HL-60 (cell line): ENCODE results near the gene PLK1.
"Not testable (repeated sequence)": the region's sequence is repeated elsewhere in the genome, so short reads cannot be mapped to it uniquely, and the experiment has no call there.

Experiments used
- POLR2AphosphoS5 ChIP-seq: IDR thresholded peaks from 2 replicates; pipeline ENCODE4 v1.6.1; 2012; ENCODE audit warnings: low read depth
- REST ChIP-seq: IDR thresholded peaks from 2 replicates; pipeline ENCODE4 v1.6.1; 2012; ENCODE audit warnings: low read depth; ENCODE audit not compliant: insufficient replicate concordance
- SPI1 ChIP-seq: IDR thresholded peaks from 2 replicates; pipeline ENCODE4 v1.6.1; 2012; ENCODE audit warnings: low read depth, mild to moderate bottlenecking, borderline replicate concordance
- TF ChIP-seq, protein P1 (sequence below): IDR thresholded peaks from one replicate; pipeline ENCODE4 v1.5.1; 2011; ENCODE audit warnings: low read length, control low read depth, inconsistent platforms; ENCODE audit not compliant: insufficient read depth

- not testable (repeated sequence) for TF ChIP-seq POLR2AphosphoS5, SPI1, REST
- TF ChIP-seq, protein P1, sequence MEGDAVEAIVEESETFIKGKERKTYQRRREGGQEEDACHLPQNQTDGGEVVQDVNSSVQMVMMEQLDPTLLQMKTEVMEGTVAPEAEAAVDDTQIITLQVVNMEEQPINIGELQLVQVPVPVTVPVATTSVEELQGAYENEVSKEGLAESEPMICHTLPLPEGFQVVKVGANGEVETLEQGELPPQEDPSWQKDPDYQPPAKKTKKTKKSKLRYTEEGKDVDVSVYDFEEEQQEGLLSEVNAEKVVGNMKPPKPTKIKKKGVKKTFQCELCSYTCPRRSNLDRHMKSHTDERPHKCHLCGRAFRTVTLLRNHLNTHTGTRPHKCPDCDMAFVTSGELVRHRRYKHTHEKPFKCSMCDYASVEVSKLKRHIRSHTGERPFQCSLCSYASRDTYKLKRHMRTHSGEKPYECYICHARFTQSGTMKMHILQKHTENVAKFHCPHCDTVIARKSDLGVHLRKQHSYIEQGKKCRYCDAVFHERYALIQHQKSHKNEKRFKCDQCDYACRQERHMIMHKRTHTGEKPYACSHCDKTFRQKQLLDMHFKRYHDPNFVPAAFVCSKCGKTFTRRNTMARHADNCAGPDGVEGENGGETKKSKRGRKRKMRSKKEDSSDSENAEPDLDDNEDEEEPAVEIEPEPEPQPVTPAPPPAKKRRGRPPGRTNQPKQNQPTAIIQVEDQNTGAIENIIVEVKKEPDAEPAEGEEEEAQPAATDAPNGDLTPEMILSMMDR: not testable (repeated sequence)
Observed at GRCh38 chr16:23737423-23738028, 58.8 kb downstream of the PLK1 start.
